B cell (primary cell): ENCODE data around the gene PSENEN.

Experiments
- CTCF ChIP-seq: fragments of 200-600 bp; IDR thresholded peaks from one replicate; pipeline ENCODE4 v1.8.0; 2022; ENCODE audit warnings: antibody characterized with exemption, mild to moderate bottlenecking
- EZH2 ChIP-seq: IDR thresholded peaks from 2 replicates; pipeline ENCODE4 v1.6.1; 2012; ENCODE audit warnings: borderline replicate concordance, low read depth, mild to moderate bottlenecking, moderate library complexity, low read length; ENCODE audit not compliant: insufficient read depth, poor library complexity, severe bottlenecking

- TF ChIP-seq EZH2 (no peak), CTCF (no peak)
Observed at GRCh38 chr19:35721374-35721773, 24.1 kb upstream of the PSENEN start.
